Gastrocnemius medialis (tissue), 4 donors: ENCODE data around the gene KIF5A. TPM values are rescaled to one million over a fixed set of nuclear protein-coding genes. Genes with fewer than 3 reads are reported as not detected.

ENCODE experiments used
- ATAC-seq, 2 donors: fragments of 150-250 bp; one replicate each; pipeline ENCODE4 v1.9.1; 2016
- DNase-seq, 2 donors: peaks; one replicate each; pipeline ENCODE4 v3.0.0-alpha.2; 2019
- H3K27ac ChIP-seq, 4 donors: fragments of 200-600 bp; sonication (generic); 1 replicate in 1 of 4; 2 replicates in 3 of 4; pipeline ENCODE4 v1.5.1; 2016 to 2018; ENCODE audit warnings: mild to moderate bottlenecking in 2 of 4, moderate library complexity in 1 of 4
- H3K27me3 ChIP-seq, 3 donors: fragments of 200-600 bp; sonication (generic) in 2 of 3; 1 replicate in 1 of 3; 2 replicates in 2 of 3; pipeline versions ENCODE4 v1.5.1 to v1.6.0; 2016 to 2019; ENCODE audit warnings: mild to moderate bottlenecking in 1 of 3, moderate library complexity in 1 of 3
- H3K36me3 ChIP-seq, 2 donors: fragments of 200-600 bp; sonication (generic) in 1 of 2; one replicate each; pipeline ENCODE4 v1.5.1; 2017 to 2018
- H3K4me1 ChIP-seq, 2 donors: fragments of 200-600 bp; sonication (generic) in 1 of 2; one replicate each; pipeline ENCODE4 v1.5.1; 2016 to 2017; ENCODE audit warnings: mild to moderate bottlenecking in 2 of 2
- H3K4me3 ChIP-seq, 4 donors: fragments of 200-600 bp; sonication (generic) in 3 of 4; 1 replicate in 1 of 4; 2 replicates in 3 of 4; pipeline ENCODE4 v1.5.1; 2016 to 2019; ENCODE audit warnings: mild to moderate bottlenecking in 2 of 4
- H3K9me3 ChIP-seq, 3 donors: fragments of 200-600 bp; sonication (generic) in 2 of 3; 1 replicate in 1 of 3; 2 replicates in 2 of 3; pipeline ENCODE4 v1.5.1; 2016 to 2019
- CTCF ChIP-seq, 5 experiments: fragments of 450-650 bp in 3 of 5; fragments of 200-600 bp in 2 of 5; sonication (generic) in 2 of 5; IDR thresholded peaks in 4 of 5; conservative IDR thresholded peaks in 1 of 5; 1 replicate in 4 of 5; 2 replicates in 1 of 5; pipeline ENCODE4 v1.5.1; 2016 to 2019; ENCODE audit warnings: antibody characterized with exemption in 5 of 5, mild to moderate bottlenecking in 3 of 5, moderate library complexity in 3 of 5
- POLR2A ChIP-seq, 2 donors: fragments of 450-650 bp; IDR thresholded peaks; one replicate each; pipeline ENCODE4 v1.6.1; 2017; ENCODE audit warnings: antibody characterized with exemption in 2 of 2, mild to moderate bottlenecking in 2 of 2, moderate library complexity in 2 of 2
- in situ Hi-C, 4 donors: fragments of 200-750 bp; cut with MboI; loops; one replicate each; pipeline versions ENCODE4 v1.15.0 to v1.8.0; 2017; ENCODE audit warnings: low sequenced_read_pairs in 4 of 4
- intact Hi-C: fragments of 100-400 bp; cut with DNase I; formaldehyde crosslinking; loops from one replicate; pipeline ENCODE4 v1.15.1; 2023; ENCODE audit warnings: low total_unique reads
- total RNA-seq, 4 donors: library from RNA; depleted of rRNA; stranded (reverse); fragments of >200 nt; gene quantifications; one replicate each; pipeline versions ENCODE4 v1.1.0 to v1.2.3, GENCODE V29; 2016

Gene KIF5A
- total RNA-seq, 4 donors from 2014 or later = 0.09 to 0.36 TPM; not detected in 2

GRCh38 chr12:57519796-57520052 lies 30.1 kb upstream of the KIF5A start:
- DNase-seq = peak in 1 of 2 donors; percentile 69
- peak overlapping the region; percentile 79 to 87 (median 82) for H3K4me3 ChIP-seq
- in situ Hi-C loops = loop anchor here in 1 of 4 donors (25.0 kb wide), 1 partner anchor 882 kb away; the partner anchor contains the start of genes ATP5F1B and BAZ2A
- intact Hi-C loops = loop anchor here (1.0 to 10.0 kb wide), 10 partner anchors 31 to 885 kb away; partner anchors contain the start of genes ATP23, BAZ2A, CDK4 and CTDSP2
- no peaks in the 10 kb centered on the region for H3K27me3 ChIP-seq
- H3K4me1 ChIP-seq = peaks cover 53 to 58% of the 10 kb centered on the region in 2 donors
- TF ChIP-seq CTCF (IDR thresholded peaks at IDR 0.05 in 4 of 5, conservative IDR thresholded peaks at IDR 0.05 in 1 of 5) = no peak
- no peak for TF ChIP-seq POLR2A (IDR thresholded peaks at IDR 0.05)
- peak overlapping the region; percentile 93 to 98 (median 96) for H3K27ac ChIP-seq
- ATAC-seq = no peak
- H3K36me3 ChIP-seq = peaks cover 6 to 33% of the 10 kb centered on the region in 2 donors
- H3K9me3 ChIP-seq = no peaks in the 10 kb centered on the region

- peaks cover 6 to 33% of the 10 kb centered on the region in 2 donors for H3K36me3 ChIP-seq
Measured at GRCh38 chr12:57520053-57520818, 29.6 kb upstream of the KIF5A start, which contains the start of gene DDIT3. TSS of gene DDIT3 (minus strand) at chr12:57520514. CDS start at chr12:57517406, 3,108 bp downstream.

GRCh38 chr12:57521525-57522010 lies 28.3 kb upstream of the KIF5A start:
- H3K27me3 ChIP-seq = no peaks in the 10 kb centered on the region
- peak overlapping the region; percentile 93 to 99 (median 96) for H3K27ac ChIP-seq
- TF ChIP-seq POLR2A (IDR thresholded peaks at IDR 0.05) = no peak
- TF ChIP-seq CTCF (IDR thresholded peaks at IDR 0.05 in 4 of 5, conservative IDR thresholded peaks at IDR 0.05 in 1 of 5) = no peak
- in situ Hi-C loops = loop anchor here in 1 of 4 donors (25.0 kb wide), 1 partner anchor 884 kb away; the partner anchor contains the start of genes ATP5F1B and BAZ2A
- H3K4me3 ChIP-seq = peak overlapping the region; percentile 52 to 80 (median 56)
- peaks cover 60 to 61% of the 10 kb centered on the region in 2 donors for H3K4me1 ChIP-seq
- peak in 1 of 2 donors; percentile 4 for ATAC-seq
- no peaks in the 10 kb centered on the region for H3K9me3 ChIP-seq
- peaks cover 3 to 33% of the 10 kb centered on the region in 2 donors for H3K36me3 ChIP-seq
- intact Hi-C loops = loop anchor here (1.0 to 10.0 kb wide), 10 partner anchors 25 to 887 kb away; partner anchors contain the start of genes ATP23, BAZ2A, CDK4 and CTDSP2
- peak in 1 of 2 donors; percentile 73 for DNase-seq

More at GRCh38 chr12:57520053-57520818, 29.6 kb upstream of the KIF5A start, which contains the start of gene DDIT3:
- Histone ChIP-seq H3K27me3 (no peaks in the 10 kb centered on the region), H3K27ac (peak within 1 kb of the TSS; percentile 93 to 99 (median 96)), H3K9me3 (no peaks in the 10 kb centered on the region), H3K4me3 (peak within 1 kb of the TSS; percentile 79 to 87 (median 82)), H3K4me1 (peaks cover 56 to 61% of the 10 kb centered on the region in 2 donors)
- in situ Hi-C loops = loop anchor here in 1 of 4 donors (25.0 kb wide), 1 partner anchor 883 kb away; the partner anchor contains the start of genes ATP5F1B and BAZ2A
- TF ChIP-seq POLR2A (IDR thresholded peaks at IDR 0.05) (peak; percentile 99), CTCF (IDR thresholded peaks at IDR 0.05 in 4 of 5, conservative IDR thresholded peaks at IDR 0.05 in 1 of 5) (no peak)
- intact Hi-C loops = loop anchor here (1.0 to 10.0 kb wide), 9 partner anchors 32 to 885 kb away; partner anchors contain the start of genes ATP23, BAZ2A, CDK4 and CTDSP2
- DNase-seq = peak; percentile 99 to 100
- ATAC-seq = peak; percentile 59 to 70

- peaks cover 55 to 60% of the 10 kb centered on the region in 2 donors for H3K4me1 ChIP-seq
- peak within 1 kb of the TSS; percentile 80 to 90 (median 86) for H3K4me3 ChIP-seq
- peak within 1 kb of the TSS; percentile 93 to 99 (median 96) for H3K27ac ChIP-seq
- in situ Hi-C loops = loop anchor here in 1 of 4 donors (25.0 kb wide), 1 partner anchor 885 kb away; the partner anchor contains the start of genes ATP5F1B and BAZ2A
- no peaks in the 10 kb centered on the region for H3K27me3 ChIP-seq
- ATAC-seq (peak; percentile 37 to 43), DNase-seq (peak; percentile 90 to 94)
- H3K9me3 ChIP-seq = no peaks in the 10 kb centered on the region
- TF ChIP-seq CTCF (IDR thresholded peaks at IDR 0.05 in 4 of 5, conservative IDR thresholded peaks at IDR 0.05 in 1 of 5) (no peak), POLR2A (IDR thresholded peaks at IDR 0.05) (peak; percentile 72 to 79)
- intact Hi-C loops = loop anchor here (1.0 to 10.0 kb wide), 9 partner anchors 24 to 887 kb away; partner anchors contain the start of genes ATP23, BAZ2A, CTDSP2 and NAB2
- H3K36me3 ChIP-seq = peaks cover 0 to 33% of the 10 kb centered on the region in 2 donors
Measured at GRCh38 chr12:57522011-57522886, 27.6 kb upstream of the KIF5A start, which contains the start of gene MBD6. TSS of gene MBD6 (plus strand) at chr12:57522824. CDS start at chr12:57524304, 1,480 bp downstream.
